ENCODE measurements around the gene PTPRG. TPM values are rescaled to one million over a fixed set of nuclear protein-coding genes. Genes with fewer than 3 reads are reported as not detected.

PTPRG gene
- total RNA-seq, 1 experiment from 2014 or later, result 69.3 TPM

DNA sequence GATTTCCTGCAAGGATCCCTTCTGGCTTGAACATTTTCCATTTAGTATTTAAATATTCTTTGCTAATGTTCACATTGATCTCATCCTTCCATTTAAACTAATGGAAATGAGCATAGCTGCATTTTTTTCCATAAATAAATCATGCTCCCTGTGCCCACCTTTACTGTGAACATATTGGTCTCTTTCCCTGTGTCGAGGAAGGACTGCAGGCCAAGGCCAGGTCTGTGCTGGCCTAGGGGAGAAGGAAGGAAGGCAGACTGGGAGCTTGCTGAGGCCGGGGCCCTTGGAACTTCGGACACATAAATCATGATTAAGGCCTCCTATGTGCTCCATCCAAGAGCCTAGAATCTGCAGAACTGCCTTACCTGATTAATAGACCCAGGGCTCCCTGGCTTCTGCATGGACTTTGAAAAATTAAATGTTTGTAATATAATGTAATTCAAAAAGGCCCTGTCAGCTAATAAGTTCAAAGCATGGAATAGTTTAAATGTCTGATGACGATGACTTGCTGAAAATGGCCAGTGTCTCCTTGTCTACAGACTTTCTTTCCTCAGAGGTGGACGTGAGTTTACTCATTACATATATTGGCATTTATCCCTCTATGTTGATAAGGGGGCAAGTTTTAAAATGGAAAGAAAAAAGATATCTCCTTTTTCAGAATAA, 636.1 kb downstream of the PTPRG start:
- Histone ChIP-seq H2BK120ac (ENCODE audit: low read depth, low read length, poor library complexity, severe bottlenecking) (no peak overlapping the region), H3K14ac (ENCODE audit: insufficient read depth, low read length) (no peak overlapping the region), H2AFZ (ENCODE audit: low read length) (no peak overlapping the region), H4K5ac (ENCODE audit: insufficient read length, low read depth, low read length) (no peak overlapping the region), H3K4me1 (ENCODE audit: insufficient read depth, low read length) (no peaks in the 10 kb centered on the region), H3K56ac (ENCODE audit: insufficient read length, low read depth, low read length) (no peak overlapping the region), H4K91ac (ENCODE audit: insufficient read length, low read depth, low read length) (no peak overlapping the region), H3K27me3 (ENCODE audit: insufficient read depth, low read length) (no peaks in the 10 kb centered on the region), H3K4ac (ENCODE audit: low read depth, low read length) (no peak overlapping the region), H3K4me2 (ENCODE audit: insufficient read depth, insufficient read length, low read length) (no peak overlapping the region), H2BK12ac (ENCODE audit: insufficient read length, low read depth, low read length) (no peak overlapping the region), H2BK20ac (ENCODE audit: low read depth, low read length, poor library complexity, severe bottlenecking) (no peak overlapping the region), H2BK5ac (ENCODE audit: insufficient read length, low read length) (no peak overlapping the region), H3K23me2 (ENCODE audit: insufficient read length, low read depth, low read length, poor library complexity, severe bottlenecking) (no peaks in the 10 kb centered on the region), H3K79me1 (ENCODE audit: insufficient read depth, low read depth, low read length, poor library complexity, severe bottlenecking) (no peaks in the 10 kb centered on the region), H3T11ph (ENCODE audit: low read length) (no peak overlapping the region), H3K79me2 (ENCODE audit: insufficient read depth, low read length) (no peaks in the 10 kb centered on the region), H3K27ac (ENCODE audit: insufficient read length, low read depth, low read length) (no peak overlapping the region), H4K8ac (replicated peaks; ENCODE audit: insufficient read length, low read depth, low read length) (no peak overlapping the region), H2AK5ac (ENCODE audit: insufficient read length, low read length) (no peak overlapping the region), H4K20me1 (ENCODE audit: control insufficient read depth, insufficient read depth, insufficient read length) (no peaks in the 10 kb centered on the region), H3K9ac (ENCODE audit: extremely low read depth, insufficient read length, low read length) (no peak overlapping the region), H3K9me3 (ENCODE audit: control insufficient read depth, low read depth, low read length) (no peaks in the 10 kb centered on the region), H3K23ac (ENCODE audit: insufficient read length, low read depth, low read length) (no peak overlapping the region), H3K18ac (ENCODE audit: insufficient read length, low read depth, low read length) (no peak overlapping the region), H2BK15ac (ENCODE audit: low read depth, low read length) (no peak overlapping the region)
- Mint-ChIP-seq H3K4me3 (no peak overlapping the region), H3K27ac (no peak overlapping the region), H3K9me3 (no peaks in the 10 kb centered on the region), H3K27me3 (ENCODE audit: low read depth) (no peaks in the 10 kb centered on the region), H3K36me3 (ENCODE audit: insufficient read depth in 1 of 3, low read depth in 3 of 3) (peaks cover 22 to 25% (median 24%) of the 10 kb centered on the region in 3 experiments; a peak in 6 of 7 replicates), H3K4me1 (peaks cover 7 to 9% of the 10 kb centered on the region in 2 experiments; a peak in 3 of 4 replicates)
- TF ChIP-seq, protein P1, sequence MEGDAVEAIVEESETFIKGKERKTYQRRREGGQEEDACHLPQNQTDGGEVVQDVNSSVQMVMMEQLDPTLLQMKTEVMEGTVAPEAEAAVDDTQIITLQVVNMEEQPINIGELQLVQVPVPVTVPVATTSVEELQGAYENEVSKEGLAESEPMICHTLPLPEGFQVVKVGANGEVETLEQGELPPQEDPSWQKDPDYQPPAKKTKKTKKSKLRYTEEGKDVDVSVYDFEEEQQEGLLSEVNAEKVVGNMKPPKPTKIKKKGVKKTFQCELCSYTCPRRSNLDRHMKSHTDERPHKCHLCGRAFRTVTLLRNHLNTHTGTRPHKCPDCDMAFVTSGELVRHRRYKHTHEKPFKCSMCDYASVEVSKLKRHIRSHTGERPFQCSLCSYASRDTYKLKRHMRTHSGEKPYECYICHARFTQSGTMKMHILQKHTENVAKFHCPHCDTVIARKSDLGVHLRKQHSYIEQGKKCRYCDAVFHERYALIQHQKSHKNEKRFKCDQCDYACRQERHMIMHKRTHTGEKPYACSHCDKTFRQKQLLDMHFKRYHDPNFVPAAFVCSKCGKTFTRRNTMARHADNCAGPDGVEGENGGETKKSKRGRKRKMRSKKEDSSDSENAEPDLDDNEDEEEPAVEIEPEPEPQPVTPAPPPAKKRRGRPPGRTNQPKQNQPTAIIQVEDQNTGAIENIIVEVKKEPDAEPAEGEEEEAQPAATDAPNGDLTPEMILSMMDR (conservative IDR thresholded peaks at IDR 0.05), result no peak
- WGBS (ENCODE audit: extremely low coverage, insufficient read length, low lambda C conversion rate), result no CpG with 5 or more reads among the region's 5 CpGs
- DNase-seq, result no peak
